Measurements from ENCODE around the gene HSH2D.
"Not testable (repeated sequence)": the region's sequence is repeated elsewhere in the genome, so short reads cannot be mapped to it uniquely, and the experiment has no call there.

GRCh38 chr19:16119075-16119857 is 24.2 kb upstream of the HSH2D start:
- not testable (repeated sequence) for TF ChIP-seq CTCF (conservative IDR thresholded peaks at IDR 0.05); EZH2 (IDR thresholded peaks at IDR 0.05; ENCODE audit: low read depth)

Data from PC-9 (cell line).